Hepatocyte (in vitro differentiated cells): ENCODE measurements around the gene TIMM22.

Experiments used
- EZH2 ChIP-seq: fragments of 200-600 bp; sonication (generic); IDR thresholded peaks from 2 replicates; pipeline ENCODE4 v1.6.1; 2016; ENCODE audit warnings: antibody characterized with exemption, mild to moderate bottlenecking, borderline replicate concordance
- EZH2phosphoT487 ChIP-seq: fragments of 200-600 bp; sonication (generic); IDR thresholded peaks from one replicate; pipeline ENCODE4 v1.6.1; 2018; ENCODE audit warnings: antibody characterized with exemption, mild to moderate bottlenecking, low read depth, moderate library complexity; ENCODE audit not compliant: unreplicated experiment, severe bottlenecking
- TF ChIP-seq, protein P1 (sequence below): fragments of 200-600 bp; sonication (generic); IDR thresholded peaks from 2 replicates; pipeline ENCODE4 v1.5.1; 2016; ENCODE audit warnings: antibody characterized with exemption, mild to moderate bottlenecking; ENCODE audit not compliant: poor library complexity

DNA sequence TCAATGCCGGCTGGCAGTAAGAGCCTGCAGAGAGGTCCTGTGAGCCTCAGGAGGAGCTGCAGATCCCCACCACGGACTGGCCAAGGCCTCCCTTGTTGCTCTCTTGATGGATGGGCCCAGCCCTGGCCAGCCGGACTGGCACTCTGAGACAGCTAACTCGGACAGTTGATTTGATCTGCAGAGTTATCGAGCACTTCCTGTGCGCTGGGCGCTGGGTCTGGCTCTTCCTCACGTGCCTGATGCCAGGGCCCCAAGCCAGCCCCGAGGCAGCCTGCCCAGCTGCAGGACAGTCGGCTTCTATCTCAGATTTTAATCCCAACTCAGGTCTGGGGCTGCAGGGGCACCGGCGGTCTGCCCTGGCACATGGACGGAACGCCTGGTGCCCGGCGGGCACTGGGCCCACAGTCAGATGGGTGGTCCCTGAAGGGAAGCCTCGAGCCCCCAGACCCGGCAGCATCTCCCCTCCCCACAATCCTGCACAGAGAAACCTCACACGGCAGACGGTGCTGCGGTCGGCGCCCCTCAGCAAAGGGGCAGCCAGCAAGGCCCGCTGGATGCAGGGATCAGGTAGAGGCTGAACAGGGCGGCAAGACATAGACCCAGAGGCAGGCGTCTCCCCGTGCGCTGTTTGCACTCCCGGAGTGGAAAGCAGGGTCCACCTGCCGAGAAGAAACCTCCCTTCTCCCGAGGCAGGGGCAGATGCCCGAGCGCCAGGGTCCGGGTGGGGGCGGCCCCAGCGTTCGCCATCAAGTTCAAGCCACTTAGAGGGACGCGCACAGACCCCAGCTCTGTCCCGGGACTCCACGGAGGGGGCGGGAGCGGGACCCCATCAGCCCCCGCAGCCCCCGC is 34.0 kb downstream of the TIMM22 start:
- TF ChIP-seq, protein P1, sequence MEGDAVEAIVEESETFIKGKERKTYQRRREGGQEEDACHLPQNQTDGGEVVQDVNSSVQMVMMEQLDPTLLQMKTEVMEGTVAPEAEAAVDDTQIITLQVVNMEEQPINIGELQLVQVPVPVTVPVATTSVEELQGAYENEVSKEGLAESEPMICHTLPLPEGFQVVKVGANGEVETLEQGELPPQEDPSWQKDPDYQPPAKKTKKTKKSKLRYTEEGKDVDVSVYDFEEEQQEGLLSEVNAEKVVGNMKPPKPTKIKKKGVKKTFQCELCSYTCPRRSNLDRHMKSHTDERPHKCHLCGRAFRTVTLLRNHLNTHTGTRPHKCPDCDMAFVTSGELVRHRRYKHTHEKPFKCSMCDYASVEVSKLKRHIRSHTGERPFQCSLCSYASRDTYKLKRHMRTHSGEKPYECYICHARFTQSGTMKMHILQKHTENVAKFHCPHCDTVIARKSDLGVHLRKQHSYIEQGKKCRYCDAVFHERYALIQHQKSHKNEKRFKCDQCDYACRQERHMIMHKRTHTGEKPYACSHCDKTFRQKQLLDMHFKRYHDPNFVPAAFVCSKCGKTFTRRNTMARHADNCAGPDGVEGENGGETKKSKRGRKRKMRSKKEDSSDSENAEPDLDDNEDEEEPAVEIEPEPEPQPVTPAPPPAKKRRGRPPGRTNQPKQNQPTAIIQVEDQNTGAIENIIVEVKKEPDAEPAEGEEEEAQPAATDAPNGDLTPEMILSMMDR = no peak
- TF ChIP-seq EZH2 (no peak), EZH2phosphoT487 (no peak)
